CD4-positive, alpha-beta T cell (primary cell): ENCODE measurements around the gene GOLT1A. TPM values are rescaled to one million over a fixed set of nuclear protein-coding genes. Genes with fewer than 3 reads are reported as not detected.

ENCODE experiments used
- ATAC-seq: fragments of 200-7000 bp; cut with Tn5 transposase; one replicate; pipeline ENCODE4 v1.10.0; 2022; ENCODE audit warnings: mild to moderate bottlenecking; ENCODE audit not compliant: poor library complexity
- CTCF ChIA-PET: fragments of 350-600 bp; sonication (Branson Sonifier 250); formaldehyde crosslinking; loops from one replicate; lab custom pipeline; 2021; ENCODE audit warnings: antibody characterized with exemption, inconsistent platforms; lab: Charles Lee
- POLR2A ChIA-PET: fragments of 350-600 bp; sonication (Branson Sonifier 250); formaldehyde crosslinking; loops from one replicate; lab custom pipeline; 2021; ENCODE audit warnings: antibody characterized with exemption, inconsistent platforms; lab: Charles Lee
- DNase-seq, 14 experiments: peaks; one replicate each; pipeline ENCODE4 v3.0.0-alpha.2; 2013 to 2020; ENCODE audit warnings: mixed read lengths in 2 of 14
- H3K27ac ChIP-seq, 2 donors: one replicate each; pipeline versions ENCODE4 v1.5.1 to v1.7.0; 2013; ENCODE audit warnings: low read length in 2 of 2, low read depth in 1 of 2, mild to moderate bottlenecking in 1 of 2
- H3K27me3 ChIP-seq, 2 experiments: 1 replicate in 1 of 2; 2 replicates in 1 of 2; pipeline versions ENCODE4 v1.6.1 to v1.7.0; 2013; ENCODE audit warnings: low read length in 2 of 2, control low read depth in 1 of 2, mild to moderate bottlenecking in 1 of 2, moderate library complexity in 1 of 2; ENCODE audit not compliant: insufficient read depth in 2 of 2, control insufficient read depth in 1 of 2
- H3K36me3 ChIP-seq: one replicate; pipeline ENCODE4 v1.6.1; 2013; ENCODE audit warnings: low read length, control low read depth; ENCODE audit not compliant: insufficient read depth
- H3K4me1 ChIP-seq: one replicate; pipeline ENCODE4 v1.6.1; 2013; ENCODE audit warnings: low read length, control low read depth; ENCODE audit not compliant: insufficient read depth
- H3K4me3 ChIP-seq: one replicate; pipeline ENCODE4 v1.5.1; 2013; ENCODE audit warnings: mild to moderate bottlenecking, low read length, moderate library complexity
- H3K9me3 ChIP-seq, 2 experiments: 1 replicate in 1 of 2; 2 replicates in 1 of 2; pipeline versions ENCODE4 v1.6.1 to v1.7.0; 2013; ENCODE audit warnings: low read length in 2 of 2, mild to moderate bottlenecking in 2 of 2, control low read depth in 1 of 2, moderate library complexity in 1 of 2; ENCODE audit not compliant: control insufficient read depth in 1 of 2, insufficient read depth in 1 of 2
- H3K27ac Mint-ChIP-seq: one replicate; pipeline ENCODE4 v1.8.0; 2020; ENCODE audit warnings: mixed read lengths
- H3K27me3 Mint-ChIP-seq: one replicate; pipeline ENCODE4 v1.8.0; 2021; ENCODE audit warnings: mixed read lengths
- H3K36me3 Mint-ChIP-seq: one replicate; pipeline ENCODE4 v1.8.0; 2021; ENCODE audit warnings: low read depth, mixed read lengths
- H3K4me1 Mint-ChIP-seq: one replicate; pipeline ENCODE4 v1.8.0; 2021; ENCODE audit warnings: low read depth, mixed read lengths
- H3K4me3 Mint-ChIP-seq: one replicate; pipeline ENCODE4 v1.8.0; 2020; ENCODE audit warnings: mild to moderate bottlenecking, mixed read lengths
- H3K9me3 Mint-ChIP-seq: one replicate; pipeline ENCODE4 v1.8.0; 2020; ENCODE audit warnings: mixed read lengths
- CTCF ChIP-seq: fragments of 200-600 bp; IDR thresholded peaks from one replicate; pipeline ENCODE4 v1.8.0; 2022; ENCODE audit warnings: antibody characterized with exemption, mild to moderate bottlenecking
- intact Hi-C, 2 experiments: fragments of 100-400 bp; cut with DNase I in 1 of 2; cut with micrococcal nuclease in 1 of 2; formaldehyde crosslinking; loops; one replicate each; pipeline versions ENCODE4 v1.15.1 to v1.9.0; 2023 to 2025; cut with DNase I, micrococcal nuclease
- polyA plus RNA-seq, 2 donors: library from polyadenylated mRNA; unstranded; fragments of 120-200 nt; gene quantifications; one replicate each; pipeline ENCODE4 v1.2.1, GENCODE V29; 2013
- total RNA-seq, 174 experiments: library from RNA in 2 of 174; stranded (reverse) in 2 of 174; gene quantifications; one replicate each; pipeline ENCODE4 v1.2.3 and lab custom pipeline; 2021 to 2026

GOLT1A gene
- total RNA-seq (under 1 TPM in 1 of 2 experiments, not detected in 1; 0.30 TPM), total RNA-seq (lab: John Stamatoyannopoulos, UW) (0 to 0.40 (median 0) reads per million in 172 experiments)
- polyA plus RNA-seq (2013, experiment 1 of 2), result 0.45 TPM
- 0.20 TPM for polyA plus RNA-seq (2013, experiment 2 of 2)

- intact Hi-C loops, result no loop called here
- H3K4me3 Mint-ChIP-seq, result peak within 1 kb of the TSS; percentile 52
- peaks cover 8% of the 10 kb centered on the region for H3K4me1 Mint-ChIP-seq
Observed at GRCh38 chr1:204213668-204214662, at the start of gene GOLT1A. Gene GOLT1A, minus strand, starts transcription at chr1:204213988. Its CDS starts 82 bp downstream, at chr1:204213906.

GRCh38 chr1:204263254-204263910 is 49.6 kb upstream of the GOLT1A start:
- H3K36me3 Mint-ChIP-seq, result no peaks in the 10 kb centered on the region
- no peaks in the 10 kb centered on the region for H3K9me3 Mint-ChIP-seq
- Histone ChIP-seq H3K4me1 (no peaks in the 10 kb centered on the region), H3K9me3 (peaks cover 0 to 4% of the 10 kb centered on the region in 2 experiments), H3K36me3 (no peaks in the 10 kb centered on the region), H3K4me3 (no peak overlapping the region), H3K27me3 (no peaks in the 10 kb centered on the region), H3K27ac (no peak overlapping the region)
- no peak for TF ChIP-seq CTCF
- H3K4me1 Mint-ChIP-seq, result no peaks in the 10 kb centered on the region
- no peak overlapping the region for H3K4me3 Mint-ChIP-seq
- intact Hi-C loops, result no loop called here
- no peak overlapping the region for H3K27ac Mint-ChIP-seq
- ATAC-seq (no peak), DNase-seq (no peak)
- POLR2A ChIA-PET, result no interaction called here
- CTCF ChIA-PET, result no interaction called here
- H3K27me3 Mint-ChIP-seq, result no peaks in the 10 kb centered on the region

More at GRCh38 chr1:204213668-204214662, at the start of gene GOLT1A:
- ATAC-seq, result peak; percentile 96
- H3K9me3 Mint-ChIP-seq, result no peaks in the 10 kb centered on the region
- TF ChIP-seq CTCF, result no peak
- H3K27me3 Mint-ChIP-seq, result no peaks in the 10 kb centered on the region
- no peaks in the 10 kb centered on the region for H3K36me3 Mint-ChIP-seq
- Histone ChIP-seq H3K9me3 (peaks cover 0 to 10% of the 10 kb centered on the region in 2 experiments), H3K27me3 (peaks cover 3 to 9% of the 10 kb centered on the region in 2 experiments), H3K27ac (no peak within 1 kb of the TSS), H3K4me1 (peaks cover 11% of the 10 kb centered on the region), H3K36me3 (no peaks in the 10 kb centered on the region), H3K4me3 (peak within 1 kb of the TSS; percentile 46)
- no peak within 1 kb of the TSS for H3K27ac Mint-ChIP-seq
- DNase-seq, result peak; percentile 9 to 66 (median 41)
- CTCF ChIA-PET, result interaction anchor here (0.6 kb wide), 1 partner anchor 168 kb away, joined by 3 read pairs; no protein-coding TSS in a partner anchor
- POLR2A ChIA-PET, result interaction anchor here (0.6 kb wide), 1 partner anchor 527 kb away, joined by 3 read pairs; no protein-coding TSS in a partner anchor

- intact Hi-C loops, result no loop called here
- Histone ChIP-seq H3K4me3 (no peak overlapping the region), H3K36me3 (no peaks in the 10 kb centered on the region), H3K27me3 (no peaks in the 10 kb centered on the region), H3K27ac (no peak overlapping the region), H3K4me1 (no peaks in the 10 kb centered on the region), H3K9me3 (peaks cover 0 to 4% of the 10 kb centered on the region in 2 experiments)
- no peak for ATAC-seq
- POLR2A ChIA-PET, result no interaction called here
- Mint-ChIP-seq H3K4me3 (no peak overlapping the region), H3K4me1 (no peaks in the 10 kb centered on the region), H3K27ac (no peak overlapping the region), H3K9me3 (no peaks in the 10 kb centered on the region), H3K27me3 (no peaks in the 10 kb centered on the region), H3K36me3 (no peaks in the 10 kb centered on the region)
- TF ChIP-seq CTCF, result no peak
- CTCF ChIA-PET, result no interaction called here
- no peak for DNase-seq
Observed at GRCh38 chr1:204262506-204263253, 48.9 kb upstream of the GOLT1A start.
